A549 (cell line): Measurements from ENCODE around the gene CINP. TPM values are rescaled to one million over a fixed set of nuclear protein-coding genes. Genes with fewer than 3 reads are reported as not detected.

Experiments
- ATAC-seq, 2 experiments: fragments of 200-7000 bp in 1 of 2; fragments of >200 bp in 1 of 2; cut with Nextera tagmentation in 1 of 2; cut with Tn5 transposase in 1 of 2; 3 replicates each; pipeline versions ENCODE4 v1.8.0 to v1.9.1; 2018 to 2020; ENCODE audit warnings: mild to moderate bottlenecking in 1 of 2, moderate library complexity in 1 of 2
- CTCF ChIA-PET: fragments of 300-600 bp; sonication (Branson Sonifier 250); formaldehyde crosslinking; extraction: SDS; loops from one replicate; lab custom pipeline; 2021; ENCODE audit warnings: antibody characterized with exemption, inconsistent platforms; lab: Yijun Ruan, JAX
- POLR2A ChIA-PET: fragments of 350-600 bp; formaldehyde crosslinking; extraction: SDS; loops from one replicate; lab custom pipeline; 2021; ENCODE audit warnings: antibody characterized with exemption, inconsistent platforms; lab: Yijun Ruan, JAX
- DNase-seq, 2 experiments: peaks; one replicate each; pipeline versions ENCODE4 v3.0.0 to v3.0.0-alpha.2; 2011 to 2016; ENCODE audit warnings: low read depth in 1 of 2, low spot score in 1 of 2
- FAIRE-seq: peaks from 2 replicates; lab custom pipeline; 2011; peaks lifted over from hg19 to GRCh38; lab: Jason Lieb, UNC
- H3K27ac ChIP-seq, 2 experiments: fragments of >200 bp; sonication (Bioruptor Twin); formaldehyde crosslinking; 3 replicates each; pipeline ENCODE4 v1.5.1; 2016 to 2017
- H3K4me1 ChIP-seq: fragments of >200 bp; sonication (Bioruptor Twin); formaldehyde crosslinking; 3 replicates; pipeline ENCODE4 v1.6.1; 2016
- H3K4me2 ChIP-seq: fragments of >200 bp; sonication (Bioruptor Twin); formaldehyde crosslinking; 3 replicates; pipeline ENCODE4 v1.6.1; 2016
- H3K4me3 ChIP-seq: fragments of >200 bp; sonication (Bioruptor Twin); formaldehyde crosslinking; 3 replicates; pipeline ENCODE4 v1.5.1; 2016
- H3K9me3 ChIP-seq: fragments of >200 bp; sonication (Bioruptor Twin); formaldehyde crosslinking; 3 replicates; pipeline ENCODE4 v1.6.1; 2016
- CBX2 ChIP-seq: fragments of 200-600 bp; sonication (generic); IDR thresholded peaks from 2 replicates; pipeline ENCODE4 v1.6.1; 2016; ENCODE audit warnings: low read depth, mild to moderate bottlenecking, borderline replicate concordance
- CHD2 ChIP-seq: fragments of 150-350 bp; IDR thresholded peaks from 2 replicates; pipeline ENCODE4 v1.6.1; 2014; ENCODE audit warnings: low read length; ENCODE audit not compliant: partially characterized antibody
- EHMT2 ChIP-seq: fragments of 200-600 bp; sonication (generic); IDR thresholded peaks from 2 replicates; pipeline ENCODE4 v1.6.1; 2016; ENCODE audit warnings: antibody characterized with exemption, low read depth, mild to moderate bottlenecking, moderate library complexity
- EP300 ChIP-seq, 2 experiments: fragments of >200 bp; sonication (Bioruptor Twin); formaldehyde crosslinking; IDR thresholded peaks; 2 replicates in 1 of 2; 3 replicates in 1 of 2; pipeline ENCODE4 v1.6.1; 2016 to 2017
- ESRRA ChIP-seq: fragments of 150-350 bp; IDR thresholded peaks from 2 replicates; pipeline ENCODE4 v1.6.1; 2014; ENCODE audit warnings: mild to moderate bottlenecking, low read length, borderline replicate concordance
- HEYL ChIP-seq: fragments of 250-450 bp; sonication (Bioruptor Pico); IDR thresholded peaks from 2 replicates; pipeline ENCODE4 v1.8.0; 2021; ENCODE audit warnings: mild to moderate bottlenecking, moderate library complexity
- HOXB13 ChIP-seq: fragments of 250-450 bp; sonication (Bioruptor Pico); IDR thresholded peaks from 2 replicates; pipeline ENCODE4 v1.5.0; 2020; ENCODE audit warnings: low read depth, mild to moderate bottlenecking, moderate library complexity
- HOXB5 ChIP-seq: fragments of 250-450 bp; sonication (Bioruptor Pico); IDR thresholded peaks from 2 replicates; pipeline ENCODE4 v1.5.0; 2020; ENCODE audit warnings: mild to moderate bottlenecking, moderate library complexity
- JUN ChIP-seq, 2 experiments: fragments of >200 bp; sonication (Bioruptor Twin); formaldehyde crosslinking; IDR thresholded peaks; 2 replicates in 1 of 2; 3 replicates in 1 of 2; pipeline ENCODE4 v1.6.1; 2016 to 2017
- JUNB ChIP-seq: fragments of >200 bp; sonication (Bioruptor Twin); formaldehyde crosslinking; IDR thresholded peaks from 2 replicates; pipeline ENCODE4 v1.6.1; 2016
- KDM1A ChIP-seq: fragments of 200-600 bp; sonication (generic); IDR thresholded peaks from 2 replicates; pipeline ENCODE4 v1.6.1; 2016; ENCODE audit warnings: low read depth, mild to moderate bottlenecking
- MYC ChIP-seq: IDR thresholded peaks from 2 replicates; pipeline ENCODE4 v1.6.1; 2012; ENCODE audit warnings: mild to moderate bottlenecking, inconsistent platforms, low read length, improper control_type of control experiment, borderline replicate concordance
- NFE2L2 ChIP-seq: fragments of 150-350 bp; conservative IDR thresholded peaks from 2 replicates; pipeline ENCODE4 v1.6.1; 2014; ENCODE audit warnings: low read length
- NPAS2 ChIP-seq: fragments of 250-450 bp; sonication (Bioruptor Pico); IDR thresholded peaks from 2 replicates; pipeline ENCODE4 v1.8.0; 2022; ENCODE audit warnings: mild to moderate bottlenecking, moderate library complexity, borderline replicate concordance
- NR3C1 ChIP-seq: fragments of >200 bp; sonication (Bioruptor Twin); formaldehyde crosslinking; IDR thresholded peaks from 3 replicates; pipeline ENCODE4 v1.6.1; 2017
- POLR2AphosphoS2 ChIP-seq: conservative IDR thresholded peaks from 2 replicates; pipeline ENCODE4 v1.6.1; 2012; ENCODE audit warnings: low read length, improper control_type of control experiment, inconsistent platforms
- RCOR1 ChIP-seq: fragments of 150-350 bp; IDR thresholded peaks from 2 replicates; pipeline ENCODE4 v1.6.1; 2014; ENCODE audit warnings: antibody characterized with exemption, low read length, low read depth
- TFCP2L1 ChIP-seq: fragments of 250-450 bp; sonication (Bioruptor Pico); IDR thresholded peaks from 2 replicates; pipeline ENCODE4 v1.5.0; 2021; ENCODE audit warnings: mild to moderate bottlenecking
- WGBS: methylation state at CpG from one replicate; pipeline ENCODE4 v1.1.6; 2017; ENCODE audit errors: missing lambda C conversion rate; 5-methylcytosine and 5-hydroxymethylcytosine counted together
- polyA plus RNA-seq, 4 experiments: library from polyadenylated mRNA; depleted of rRNA in 3 of 4; stranded (reverse); fragments of >200 nt; fragmentation: RNase III in 1 of 4; extraction: RNeasy Plus Mini Kit Qiagen cat#74134 plus additional on column Dnase treatment in 1 of 4; gene quantifications; 2 replicates in 3 of 4; 3 replicates in 1 of 4; pipeline ENCODE4 v1.2.3, GENCODE V29; 2011 to 2017
- TF ChIP-seq, protein P1 (sequence below): fragments of 200-600 bp; sonication (generic); IDR thresholded peaks from 2 replicates; pipeline ENCODE4 v1.6.1; 2016; ENCODE audit warnings: antibody characterized with exemption, mild to moderate bottlenecking, moderate library complexity
- TF ChIP-seq, protein P2 (sequence below): fragments of 150-350 bp; IDR thresholded peaks from 2 replicates; pipeline ENCODE4 v1.6.1; 2014; ENCODE audit warnings: low read depth, mild to moderate bottlenecking, low read length
- TF ChIP-seq, protein P3 (sequence below): fragments of >200 bp; sonication (Bioruptor Twin); formaldehyde crosslinking; IDR thresholded peaks from 2 replicates; pipeline ENCODE4 v1.6.1; 2016
- TF ChIP-seq, protein P4 (sequence below): fragments of 450-650 bp; IDR thresholded peaks from 2 replicates; pipeline ENCODE4 v1.6.1; 2014; ENCODE audit warnings: antibody characterized with exemption

Gene CINP
- polyA plus RNA-seq, 2 of the 4 experiments (the other 2 are of a cell fraction) = 59.9 to 74.6 TPM

DNA sequence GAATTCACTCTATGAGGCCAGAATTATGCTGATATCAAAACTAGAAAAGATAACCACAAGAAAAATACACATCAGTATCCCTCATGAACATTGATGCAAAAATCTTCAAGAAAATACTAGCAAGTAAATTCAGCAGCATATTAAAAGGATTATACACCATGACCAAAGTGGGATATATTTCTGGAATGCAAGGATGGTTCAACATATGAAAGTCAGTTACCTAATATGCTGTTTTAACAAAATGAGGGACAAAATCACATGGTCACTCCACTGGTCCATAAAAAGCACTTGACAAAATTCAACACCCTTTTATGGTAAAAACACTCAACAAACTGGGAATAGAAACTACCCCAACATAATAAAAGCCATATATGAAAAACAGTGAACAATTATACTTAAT is 40.3 kb upstream of the CINP start (continued):
- TF ChIP-seq, protein P1, sequence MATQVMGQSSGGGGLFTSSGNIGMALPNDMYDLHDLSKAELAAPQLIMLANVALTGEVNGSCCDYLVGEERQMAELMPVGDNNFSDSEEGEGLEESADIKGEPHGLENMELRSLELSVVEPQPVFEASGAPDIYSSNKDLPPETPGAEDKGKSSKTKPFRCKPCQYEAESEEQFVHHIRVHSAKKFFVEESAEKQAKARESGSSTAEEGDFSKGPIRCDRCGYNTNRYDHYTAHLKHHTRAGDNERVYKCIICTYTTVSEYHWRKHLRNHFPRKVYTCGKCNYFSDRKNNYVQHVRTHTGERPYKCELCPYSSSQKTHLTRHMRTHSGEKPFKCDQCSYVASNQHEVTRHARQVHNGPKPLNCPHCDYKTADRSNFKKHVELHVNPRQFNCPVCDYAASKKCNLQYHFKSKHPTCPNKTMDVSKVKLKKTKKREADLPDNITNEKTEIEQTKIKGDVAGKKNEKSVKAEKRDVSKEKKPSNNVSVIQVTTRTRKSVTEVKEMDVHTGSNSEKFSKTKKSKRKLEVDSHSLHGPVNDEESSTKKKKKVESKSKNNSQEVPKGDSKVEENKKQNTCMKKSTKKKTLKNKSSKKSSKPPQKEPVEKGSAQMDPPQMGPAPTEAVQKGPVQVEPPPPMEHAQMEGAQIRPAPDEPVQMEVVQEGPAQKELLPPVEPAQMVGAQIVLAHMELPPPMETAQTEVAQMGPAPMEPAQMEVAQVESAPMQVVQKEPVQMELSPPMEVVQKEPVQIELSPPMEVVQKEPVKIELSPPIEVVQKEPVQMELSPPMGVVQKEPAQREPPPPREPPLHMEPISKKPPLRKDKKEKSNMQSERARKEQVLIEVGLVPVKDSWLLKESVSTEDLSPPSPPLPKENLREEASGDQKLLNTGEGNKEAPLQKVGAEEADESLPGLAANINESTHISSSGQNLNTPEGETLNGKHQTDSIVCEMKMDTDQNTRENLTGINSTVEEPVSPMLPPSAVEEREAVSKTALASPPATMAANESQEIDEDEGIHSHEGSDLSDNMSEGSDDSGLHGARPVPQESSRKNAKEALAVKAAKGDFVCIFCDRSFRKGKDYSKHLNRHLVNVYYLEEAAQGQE = no peak

DNA sequence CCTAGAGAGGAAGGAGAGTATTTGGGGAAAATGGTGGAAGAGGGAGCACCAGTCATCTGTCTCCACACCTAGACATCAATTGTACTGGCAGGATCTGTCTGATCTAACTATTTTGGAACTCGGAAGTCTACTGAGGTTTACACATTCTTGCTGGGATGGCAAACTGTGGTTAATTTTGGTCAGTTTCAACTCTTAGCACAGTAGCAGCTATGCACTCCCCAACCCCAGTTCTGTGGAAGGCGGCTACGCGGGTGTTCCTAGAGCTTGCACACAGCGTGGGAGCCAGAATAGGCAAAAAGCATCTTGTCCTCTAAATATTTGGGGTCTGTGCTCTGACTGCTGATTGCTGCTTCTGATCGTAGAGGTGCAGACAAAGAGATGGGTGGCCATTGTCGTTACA is 33.8 kb upstream of the CINP start:
- H3K4me2 ChIP-seq = no peak overlapping the region
- TF ChIP-seq RCOR1 = no peak
- TF ChIP-seq, protein P2, sequence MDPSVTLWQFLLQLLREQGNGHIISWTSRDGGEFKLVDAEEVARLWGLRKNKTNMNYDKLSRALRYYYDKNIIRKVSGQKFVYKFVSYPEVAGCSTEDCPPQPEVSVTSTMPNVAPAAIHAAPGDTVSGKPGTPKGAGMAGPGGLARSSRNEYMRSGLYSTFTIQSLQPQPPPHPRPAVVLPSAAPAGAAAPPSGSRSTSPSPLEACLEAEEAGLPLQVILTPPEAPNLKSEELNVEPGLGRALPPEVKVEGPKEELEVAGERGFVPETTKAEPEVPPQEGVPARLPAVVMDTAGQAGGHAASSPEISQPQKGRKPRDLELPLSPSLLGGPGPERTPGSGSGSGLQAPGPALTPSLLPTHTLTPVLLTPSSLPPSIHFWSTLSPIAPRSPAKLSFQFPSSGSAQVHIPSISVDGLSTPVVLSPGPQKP = no peak
- TF ChIP-seq KDM1A = no peak
- TF ChIP-seq CBX2 = no peak
- TF ChIP-seq JUNB = no peak
- no peak overlapping the region for H3K27ac ChIP-seq
- no peaks in the 10 kb centered on the region for H3K4me1 ChIP-seq
- FAIRE-seq (no peak), ATAC-seq (no peak), DNase-seq (no peak)
- ChIA-PET CTCF (interaction anchor here (0.6 kb wide), 1 partner anchor 895 kb away, joined by 3 read pairs; no protein-coding TSS in a partner anchor), POLR2A (no interaction called here)
- H3K9me3 ChIP-seq = peaks cover 40% of the 10 kb centered on the region
- 94% methylated on average over 7 of the region's 7 CpGs for WGBS
- H3K4me3 ChIP-seq = no peak overlapping the region

DNA sequence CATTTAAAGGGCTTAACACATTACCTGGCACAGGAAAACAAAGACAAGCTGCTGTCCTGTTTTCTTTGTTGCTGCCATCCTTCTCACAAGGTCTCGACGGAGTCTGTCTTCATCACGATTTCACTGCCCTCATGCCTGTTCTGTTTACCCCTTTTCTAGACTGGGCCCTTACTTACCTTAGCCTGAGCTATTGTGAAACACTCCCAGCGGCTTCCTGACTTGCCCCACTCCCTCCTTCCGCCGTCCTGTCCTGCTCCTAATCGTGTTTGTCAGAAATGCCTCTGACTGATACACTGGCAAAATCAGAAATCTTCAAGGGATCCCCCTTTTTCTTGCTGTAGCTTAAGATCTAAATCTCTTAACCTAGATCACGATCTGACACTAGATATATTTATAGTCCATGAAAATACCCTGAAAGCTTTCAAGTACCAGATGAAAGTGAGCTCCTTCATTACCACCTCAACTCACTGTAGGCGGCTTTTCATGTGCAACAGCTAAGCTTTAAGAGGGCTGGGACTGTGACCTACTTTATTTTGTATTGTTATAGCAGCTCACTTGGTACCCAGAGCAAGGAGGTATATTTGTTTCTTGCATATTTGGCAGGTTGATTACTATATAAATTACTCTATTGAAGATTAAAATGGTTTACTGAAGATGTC is 32.2 kb upstream of the CINP start:
- CTCF ChIA-PET = interaction anchor here (0.9 to 2.0 kb wide), 2 partner anchors 9 to 121 kb away, joined by 4 read pairs; no protein-coding TSS in a partner anchor
- TF ChIP-seq, protein P3, sequence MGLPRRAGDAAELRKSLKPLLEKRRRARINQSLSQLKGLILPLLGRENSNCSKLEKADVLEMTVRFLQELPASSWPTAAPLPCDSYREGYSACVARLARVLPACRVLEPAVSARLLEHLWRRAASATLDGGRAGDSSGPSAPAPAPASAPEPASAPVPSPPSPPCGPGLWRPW = no peak
- TF ChIP-seq NPAS2 (CRISPR knock-in tag) = no peak
- TF ChIP-seq, protein P2 = no peak
- no peak for TF ChIP-seq MYC
- no peak for TF ChIP-seq HOXB5 (CRISPR knock-in tag)
- no peak for TF ChIP-seq POLR2AphosphoS2
- TF ChIP-seq TFCP2L1 = no peak
- TF ChIP-seq EHMT2 = no peak
- no peak for TF ChIP-seq HOXB13 (CRISPR knock-in tag)
- TF ChIP-seq NFE2L2 = no peak
- TF ChIP-seq HEYL (CRISPR knock-in tag) = no peak
- no peak for TF ChIP-seq ESRRA
- TF ChIP-seq JUN (IDR thresholded peaks at IDR 0.05) = no peak
- no peak for TF ChIP-seq NR3C1
- no peak for TF ChIP-seq CHD2
- no peak for TF ChIP-seq EP300 (IDR thresholded peaks at IDR 0.05)
- no peak for TF ChIP-seq CBX2
- TF ChIP-seq, protein P4, sequence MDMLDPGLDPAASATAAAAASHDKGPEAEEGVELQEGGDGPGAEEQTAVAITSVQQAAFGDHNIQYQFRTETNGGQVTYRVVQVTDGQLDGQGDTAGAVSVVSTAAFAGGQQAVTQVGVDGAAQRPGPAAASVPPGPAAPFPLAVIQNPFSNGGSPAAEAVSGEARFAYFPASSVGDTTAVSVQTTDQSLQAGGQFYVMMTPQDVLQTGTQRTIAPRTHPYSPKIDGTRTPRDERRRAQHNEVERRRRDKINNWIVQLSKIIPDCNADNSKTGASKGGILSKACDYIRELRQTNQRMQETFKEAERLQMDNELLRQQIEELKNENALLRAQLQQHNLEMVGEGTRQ = no peak
- Histone ChIP-seq H3K27ac (no peak overlapping the region), H3K4me1 (no peaks in the 10 kb centered on the region), H3K9me3 (peaks cover 26% of the 10 kb centered on the region), H3K4me3 (no peak overlapping the region), H3K4me2 (no peak overlapping the region)
- POLR2A ChIA-PET = no interaction called here
- no peak for ATAC-seq
- 88% methylated on average over 9 of the region's 9 CpGs for WGBS
- DNase-seq = no peak
- no peak for FAIRE-seq
